HCT116 (cell line): Measurements from ENCODE around the gene PRKACA. TPM values are rescaled to one million over a fixed set of nuclear protein-coding genes. Genes with fewer than 3 reads are reported as not detected.

ENCODE experiments used
- ATAC-seq: fragments of 200-7000 bp; cut with Tn5 transposase; 2 replicates; pipeline ENCODE4 v1.9.1; 2020; ENCODE audit warnings: mild to moderate bottlenecking, moderate library complexity
- BruUV-seq: library from RNA; stranded (reverse); fragments of 400-500 nt; replicated peaks from 2 replicates; lab custom pipeline; 2021; lab: Mats Ljungman, UMichigan
- CTCF ChIA-PET: fragments of 300-600 bp; sonication (Branson Sonifier 250); formaldehyde crosslinking; loops from one replicate; lab custom pipeline; 2021; ENCODE audit warnings: antibody characterized with exemption; lab: Charles Lee
- POLR2A ChIA-PET: fragments of 300-600, 350-600 bp; sonication (Branson Sonifier 250); formaldehyde crosslinking; loops from one replicate; lab custom pipeline; 2021; ENCODE audit warnings: antibody characterized with exemption; lab: Charles Lee
- RAD21 ChIA-PET, 2 experiments: fragments of 300-600 bp; sonication (Branson Sonifier 250); formaldehyde crosslinking; loops; one replicate each; lab custom pipeline; 2023; ENCODE audit warnings: low total read pairs in 2 of 2; ENCODE audit not compliant: uncharacterized antibody in 2 of 2, unreplicated experiment in 2 of 2, low non-redundant PET in 1 of 2; lab: Charles Lee
- DNase-seq: peaks from one replicate; pipeline ENCODE4 v3.0.0-alpha.2; 2010; ENCODE audit warnings: low read depth, low spot score
- H2AFZ ChIP-seq: fragments of 200-600 bp; shearing (Covaris generic), sonication (generic); 2 replicates; pipeline ENCODE4 v1.6.1; 2017; ENCODE audit warnings: low read depth, mixed run types, mixed read lengths, antibody characterized with exemption, low read length; ENCODE audit not compliant: poor library complexity, severe bottlenecking
- H3K27ac ChIP-seq: 2 replicates; pipeline ENCODE4 v1.5.1; 2012; ENCODE audit warnings: low read depth, low read length
- H3K27me3 ChIP-seq: fragments of 200-600 bp; sonication (generic); 2 replicates; pipeline ENCODE4 v1.6.1; 2016; ENCODE audit warnings: mixed run types, low read length, mixed read lengths; ENCODE audit not compliant: insufficient read depth
- H3K36me3 ChIP-seq, 2 experiments: fragments of 200-500 bp in 1 of 2; fragments of 200-600 bp in 1 of 2; sonication (Bioruptor generic) in 1 of 2; sonication (generic) in 1 of 2; 2 replicates each; pipeline versions ENCODE4 v1.5.1 to v1.6.1; 2014 to 2016; ENCODE audit warnings: low read length in 2 of 2, inconsistent platforms in 1 of 2, mixed read lengths in 1 of 2, mixed run types in 1 of 2; ENCODE audit not compliant: insufficient read depth in 2 of 2, control insufficient read depth in 1 of 2
- H3K4me1 ChIP-seq, 2 experiments: fragments of 200-600 bp in 1 of 2; sonication (generic) in 1 of 2; 2 replicates each; pipeline versions ENCODE4 v1.5.1 to v1.6.1; 2012 to 2017; ENCODE audit warnings: low read length in 2 of 2, inconsistent platforms in 1 of 2, mild to moderate bottlenecking in 1 of 2, mixed read lengths in 1 of 2, mixed run types in 1 of 2, moderate library complexity in 1 of 2; ENCODE audit not compliant: insufficient read depth in 2 of 2, control insufficient read depth in 1 of 2
- H3K4me2 ChIP-seq: fragments of 200-600 bp; sonication (generic); 2 replicates; pipeline ENCODE4 v1.6.1; 2017; ENCODE audit warnings: mixed run types, low read length, mixed read lengths
- H3K4me3 ChIP-seq, 2 experiments: fragments of 200-600 bp in 1 of 2; sonication (generic) in 1 of 2; replicated peaks in 1 of 2; 2 replicates each; pipeline ENCODE4 v1.5.1; 2011 to 2016; ENCODE audit warnings: low read length in 2 of 2, control low read depth in 1 of 2, low read depth in 1 of 2, mild to moderate bottlenecking in 1 of 2, mixed read lengths in 1 of 2, mixed run types in 1 of 2
- H3K79me2 ChIP-seq: fragments of 200-600 bp; sonication (generic); 2 replicates; pipeline ENCODE4 v1.6.1; 2017; ENCODE audit warnings: mild to moderate bottlenecking, mixed run types, low read length, moderate library complexity, mixed read lengths; ENCODE audit not compliant: insufficient read depth
- H3K9ac ChIP-seq: fragments of 200-600 bp; sonication (generic); 2 replicates; pipeline ENCODE4 v1.6.1; 2016; ENCODE audit warnings: low read length, mixed read lengths
- H3K9me2 ChIP-seq: fragments of 200-600 bp; sonication (generic), shearing (Covaris generic); 2 replicates; pipeline ENCODE4 v1.6.1; 2017; ENCODE audit warnings: mixed run types, mild to moderate bottlenecking, moderate library complexity; ENCODE audit not compliant: insufficient read depth
- H3K9me3 ChIP-seq, 2 experiments: fragments of 200-500 bp in 1 of 2; fragments of 200-600 bp in 1 of 2; sonication (Bioruptor generic) in 1 of 2; sonication (generic) in 1 of 2; 2 replicates each; pipeline ENCODE4 v1.6.1; 2014 to 2017; ENCODE audit warnings: low read length in 2 of 2, mixed read lengths in 2 of 2, inconsistent platforms in 1 of 2, low read depth in 1 of 2, mild to moderate bottlenecking in 1 of 2, mixed run types in 1 of 2, moderate library complexity in 1 of 2; ENCODE audit not compliant: control insufficient read depth in 1 of 2, insufficient read depth in 1 of 2
- H4K20me1 ChIP-seq: fragments of 200-600 bp; sonication (generic), shearing (Covaris generic); 2 replicates; pipeline ENCODE4 v1.6.1; 2017; ENCODE audit warnings: mixed run types, mild to moderate bottlenecking, moderate library complexity; ENCODE audit not compliant: insufficient read depth
- EGR1 ChIP-seq: IDR thresholded peaks from 2 replicates; pipeline ENCODE4 v1.6.1; 2012; ENCODE audit warnings: low read depth
- RAD21 ChIP-seq: IDR thresholded peaks from 2 replicates; pipeline ENCODE4 v1.6.1; 2012; ENCODE audit warnings: low read depth, mild to moderate bottlenecking
- SIN3A ChIP-seq: IDR thresholded peaks from 2 replicates; pipeline ENCODE4 v1.6.1; 2012; ENCODE audit warnings: low read depth
- intact Hi-C: fragments of 100-400 bp; cut with micrococcal nuclease; formaldehyde crosslinking; loops from 2 replicates; pipeline ENCODE4 v1.10.0; 2022
- total RNA-seq: library from RNA; stranded (reverse); gene quantifications from one replicate; pipeline ENCODE4 v1.2.1, GENCODE V29; 2021; ENCODE audit not compliant: unreplicated experiment
- TF ChIP-seq, protein P1 (sequence below): IDR thresholded peaks from 2 replicates; pipeline ENCODE4 v1.6.1; 2012
- TF ChIP-seq, protein P2 (sequence below): IDR thresholded peaks from 2 replicates; pipeline ENCODE4 v1.6.1; 2012; ENCODE audit warnings: low read depth

PRKACA gene
- total RNA-seq, 1 experiment from 2014 or later = 95.7 TPM

DNA sequence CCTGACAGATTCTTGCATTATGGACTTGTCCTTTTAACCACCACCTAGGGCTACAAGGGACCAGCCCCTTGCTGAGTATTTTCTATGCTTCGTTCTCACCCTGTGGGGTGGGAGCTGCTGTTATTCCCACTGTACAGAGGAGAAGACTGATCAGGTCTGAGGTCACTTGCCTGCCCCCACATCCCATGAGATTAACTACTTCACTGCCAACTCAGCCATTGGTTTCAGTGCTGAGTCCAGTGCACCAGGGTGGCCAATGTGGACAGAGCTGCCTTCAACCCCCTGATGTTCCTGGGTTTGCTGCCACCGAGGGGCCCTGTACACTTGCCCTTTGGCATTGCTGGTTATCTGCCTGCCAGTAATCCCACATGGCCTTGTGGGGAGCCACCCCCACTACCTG is 6.9 kb downstream of the PRKACA start:
- H3K9me2 ChIP-seq = no peaks in the 10 kb centered on the region
- no peak for DNase-seq
- no peaks in the 10 kb centered on the region for H4K20me1 ChIP-seq
- H3K4me3 ChIP-seq = no peak overlapping the region
- no peak for ATAC-seq
- H3K27ac ChIP-seq = no peak overlapping the region
- H2AFZ ChIP-seq = no peak overlapping the region
- POLR2A ChIA-PET = no interaction called here
- intact Hi-C loops = loop anchor here (5.0 kb wide), 1 partner anchor 38 kb away; the partner anchor contains the start of gene MISP3
- CTCF ChIA-PET = no interaction called here
- BruUV-seq = no TSS peak
- H3K4me1 ChIP-seq = peaks cover 22 to 27% of the 10 kb centered on the region in 2 experiments
- H3K36me3 ChIP-seq = peaks cover 0 to 2% of the 10 kb centered on the region in 2 experiments; a peak in 1 of 4 replicates
- no peaks in the 10 kb centered on the region for H3K9me3 ChIP-seq
- no peaks in the 10 kb centered on the region for H3K27me3 ChIP-seq
- TF ChIP-seq RAD21 (no peak), EGR1 (no peak), SIN3A (no peak)
- TF ChIP-seq, protein P1, sequence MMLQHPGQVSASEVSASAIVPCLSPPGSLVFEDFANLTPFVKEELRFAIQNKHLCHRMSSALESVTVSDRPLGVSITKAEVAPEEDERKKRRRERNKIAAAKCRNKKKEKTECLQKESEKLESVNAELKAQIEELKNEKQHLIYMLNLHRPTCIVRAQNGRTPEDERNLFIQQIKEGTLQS = no peak
- TF ChIP-seq, protein P2, sequence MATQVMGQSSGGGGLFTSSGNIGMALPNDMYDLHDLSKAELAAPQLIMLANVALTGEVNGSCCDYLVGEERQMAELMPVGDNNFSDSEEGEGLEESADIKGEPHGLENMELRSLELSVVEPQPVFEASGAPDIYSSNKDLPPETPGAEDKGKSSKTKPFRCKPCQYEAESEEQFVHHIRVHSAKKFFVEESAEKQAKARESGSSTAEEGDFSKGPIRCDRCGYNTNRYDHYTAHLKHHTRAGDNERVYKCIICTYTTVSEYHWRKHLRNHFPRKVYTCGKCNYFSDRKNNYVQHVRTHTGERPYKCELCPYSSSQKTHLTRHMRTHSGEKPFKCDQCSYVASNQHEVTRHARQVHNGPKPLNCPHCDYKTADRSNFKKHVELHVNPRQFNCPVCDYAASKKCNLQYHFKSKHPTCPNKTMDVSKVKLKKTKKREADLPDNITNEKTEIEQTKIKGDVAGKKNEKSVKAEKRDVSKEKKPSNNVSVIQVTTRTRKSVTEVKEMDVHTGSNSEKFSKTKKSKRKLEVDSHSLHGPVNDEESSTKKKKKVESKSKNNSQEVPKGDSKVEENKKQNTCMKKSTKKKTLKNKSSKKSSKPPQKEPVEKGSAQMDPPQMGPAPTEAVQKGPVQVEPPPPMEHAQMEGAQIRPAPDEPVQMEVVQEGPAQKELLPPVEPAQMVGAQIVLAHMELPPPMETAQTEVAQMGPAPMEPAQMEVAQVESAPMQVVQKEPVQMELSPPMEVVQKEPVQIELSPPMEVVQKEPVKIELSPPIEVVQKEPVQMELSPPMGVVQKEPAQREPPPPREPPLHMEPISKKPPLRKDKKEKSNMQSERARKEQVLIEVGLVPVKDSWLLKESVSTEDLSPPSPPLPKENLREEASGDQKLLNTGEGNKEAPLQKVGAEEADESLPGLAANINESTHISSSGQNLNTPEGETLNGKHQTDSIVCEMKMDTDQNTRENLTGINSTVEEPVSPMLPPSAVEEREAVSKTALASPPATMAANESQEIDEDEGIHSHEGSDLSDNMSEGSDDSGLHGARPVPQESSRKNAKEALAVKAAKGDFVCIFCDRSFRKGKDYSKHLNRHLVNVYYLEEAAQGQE = no peak
- RAD21 ChIA-PET = no interaction called here
- peaks cover 17% of the 10 kb centered on the region for H3K79me2 ChIP-seq
- no peak overlapping the region for H3K4me2 ChIP-seq
- no peak overlapping the region for H3K9ac ChIP-seq
